HEK293T (cell line): ENCODE results near the gene SVIL.
"Not testable (repeated sequence)": the region's sequence is repeated elsewhere in the genome, so short reads cannot be mapped to it uniquely, and the experiment has no call there.

Experiments used
- CTCF ChIA-PET: fragments of 350-600 bp; formaldehyde crosslinking; extraction: SDS; loops from one replicate; lab custom pipeline; 2021; ENCODE audit warnings: antibody characterized with exemption, inconsistent platforms; lab: Yijun Ruan, JAX
- POLR2A ChIA-PET: fragments of 350-600 bp; formaldehyde crosslinking; extraction: SDS; loops from one replicate; lab custom pipeline; 2020; ENCODE audit warnings: antibody characterized with exemption, inconsistent platforms; lab: Yijun Ruan, JAX
- DNase-seq: peaks from one replicate; pipeline ENCODE4 v3.0.0; 2012; ENCODE audit warnings: mixed read lengths; ENCODE audit errors: extremely low spot score
- ARNT ChIP-seq: fragments of 450-650 bp; IDR thresholded peaks from 2 replicates; pipeline ENCODE4 v1.6.1; 2017; ENCODE audit warnings: mild to moderate bottlenecking
- BHLHE40 ChIP-seq: fragments of 450-650 bp; IDR thresholded peaks from 2 replicates; pipeline ENCODE4 v1.6.1; 2016; ENCODE audit warnings: mild to moderate bottlenecking, moderate library complexity, borderline replicate concordance
- CTBP1 ChIP-seq: fragments of 450-650 bp; IDR thresholded peaks from 2 replicates; pipeline ENCODE4 v1.6.1; 2016; ENCODE audit warnings: borderline replicate concordance
- ELF4 ChIP-seq: fragments of 450-650 bp; IDR thresholded peaks from 2 replicates; pipeline ENCODE4 v1.6.1; 2017; ENCODE audit warnings: antibody characterized with exemption
- FOXA1 ChIP-seq: fragments of 450-650 bp; IDR thresholded peaks from 2 replicates; pipeline ENCODE4 v1.6.1; 2016; ENCODE audit warnings: mild to moderate bottlenecking
- FOXK2 ChIP-seq: fragments of 450-650 bp; IDR thresholded peaks from 2 replicates; pipeline ENCODE4 v1.6.1; 2016; ENCODE audit warnings: mild to moderate bottlenecking
- FOXM1 ChIP-seq: fragments of 450-650 bp; IDR thresholded peaks from 2 replicates; pipeline ENCODE4 v1.6.1; 2017; ENCODE audit warnings: mild to moderate bottlenecking, borderline replicate concordance
- HDGF ChIP-seq: fragments of 450-650 bp; IDR thresholded peaks from 2 replicates; pipeline ENCODE4 v1.6.1; 2017; ENCODE audit warnings: antibody characterized with exemption, borderline replicate concordance
- L3MBTL2 ChIP-seq: fragments of 450-650 bp; conservative IDR thresholded peaks from 2 replicates; pipeline ENCODE4 v1.6.1; 2016; ENCODE audit warnings: mild to moderate bottlenecking
- LEF1 ChIP-seq: fragments of 450-650 bp; IDR thresholded peaks from 2 replicates; pipeline ENCODE4 v1.6.1; 2017; ENCODE audit warnings: mild to moderate bottlenecking, borderline replicate concordance
- NFRKB ChIP-seq: fragments of 450-650 bp; IDR thresholded peaks from 2 replicates; pipeline ENCODE4 v1.6.1; 2016; ENCODE audit warnings: mild to moderate bottlenecking, moderate library complexity
- SP1 ChIP-seq: fragments of 450-650 bp; IDR thresholded peaks from 2 replicates; pipeline ENCODE4 v1.6.1; 2017
- SUZ12 ChIP-seq: fragments of 450-650 bp; IDR thresholded peaks from 2 replicates; pipeline ENCODE4 v1.6.1; 2016; ENCODE audit warnings: mild to moderate bottlenecking
- ZNF384 ChIP-seq: fragments of 450-650 bp; IDR thresholded peaks from 2 replicates; pipeline ENCODE4 v1.6.1; 2016
- TF ChIP-seq, protein P1 (sequence below): fragments of 450-650 bp; IDR thresholded peaks from 2 replicates; pipeline ENCODE4 v1.6.1; 2016

Gene SVIL

DNA sequence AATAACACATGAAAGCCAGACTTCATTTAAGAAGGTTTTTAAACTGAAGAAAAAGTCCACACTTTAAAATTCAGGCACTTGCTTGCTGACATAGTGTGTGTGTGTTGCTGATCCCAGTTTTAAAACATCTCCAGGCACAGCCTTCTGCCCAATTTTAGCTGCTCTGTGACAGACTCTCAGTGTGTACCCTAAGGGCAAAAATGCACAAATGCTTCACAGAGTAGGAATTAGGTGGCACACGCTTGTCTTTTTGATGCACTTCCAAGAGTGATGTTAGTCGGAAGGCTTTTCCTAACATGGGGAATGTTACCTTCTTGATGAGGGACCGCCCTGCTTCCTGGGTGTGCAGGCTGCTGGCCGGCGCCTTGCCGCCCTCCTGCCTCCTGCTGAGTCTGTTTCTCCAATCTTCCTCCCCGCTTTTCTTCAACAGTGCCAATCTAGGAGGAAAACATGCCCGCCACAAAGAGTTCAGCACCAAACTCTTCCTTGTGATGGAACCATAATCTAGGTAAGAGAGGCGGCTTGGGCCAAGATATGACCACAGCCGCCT, 122.3 kb downstream of the SVIL start:
- POLR2A ChIA-PET, result no interaction called here
- TF ChIP-seq LEF1 (no peak), FOXM1 (no peak), BHLHE40 (no peak), ARNT (no peak), FOXK2 (no peak), SUZ12 (no peak), HDGF (no peak), SP1 (no peak), ELF4 (no peak), NFRKB (no peak), CTBP1 (no peak), FOXA1 (no peak)
- no peak for DNase-seq
- CTCF ChIA-PET, result interaction anchor here (0.5 to 1.5 kb wide), 7 partner anchors 13 to 1094 kb away, joined by 3 to 5 read pairs (median 3); no protein-coding TSS in a partner anchor

DNA sequence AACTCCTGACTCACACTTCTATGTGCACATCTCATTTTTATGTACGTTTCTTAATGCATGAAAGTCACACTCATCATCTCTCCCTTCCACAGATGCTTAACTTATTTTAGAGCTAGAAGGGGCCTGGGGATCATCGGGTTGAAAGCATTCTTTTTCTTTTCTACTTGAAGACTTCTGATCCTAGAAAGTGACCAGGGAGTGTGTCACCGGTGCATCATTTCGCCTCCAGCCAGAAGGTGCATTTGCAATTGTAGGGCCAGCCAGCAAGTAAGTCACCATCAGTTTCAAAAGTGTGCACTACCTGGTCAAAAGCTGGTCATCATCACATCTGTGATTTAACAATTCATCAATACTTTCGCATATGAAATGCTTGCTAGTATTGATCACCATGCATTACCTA, 123.0 kb downstream of the SVIL start:
- DNase-seq, POLR2A ChIA-PET: not testable (repeated sequence)
- CTCF ChIA-PET, result interaction anchor here (0.5 kb wide), 1 partner anchor 729 kb away, joined by 3 read pairs; no protein-coding TSS in a partner anchor

DNA sequence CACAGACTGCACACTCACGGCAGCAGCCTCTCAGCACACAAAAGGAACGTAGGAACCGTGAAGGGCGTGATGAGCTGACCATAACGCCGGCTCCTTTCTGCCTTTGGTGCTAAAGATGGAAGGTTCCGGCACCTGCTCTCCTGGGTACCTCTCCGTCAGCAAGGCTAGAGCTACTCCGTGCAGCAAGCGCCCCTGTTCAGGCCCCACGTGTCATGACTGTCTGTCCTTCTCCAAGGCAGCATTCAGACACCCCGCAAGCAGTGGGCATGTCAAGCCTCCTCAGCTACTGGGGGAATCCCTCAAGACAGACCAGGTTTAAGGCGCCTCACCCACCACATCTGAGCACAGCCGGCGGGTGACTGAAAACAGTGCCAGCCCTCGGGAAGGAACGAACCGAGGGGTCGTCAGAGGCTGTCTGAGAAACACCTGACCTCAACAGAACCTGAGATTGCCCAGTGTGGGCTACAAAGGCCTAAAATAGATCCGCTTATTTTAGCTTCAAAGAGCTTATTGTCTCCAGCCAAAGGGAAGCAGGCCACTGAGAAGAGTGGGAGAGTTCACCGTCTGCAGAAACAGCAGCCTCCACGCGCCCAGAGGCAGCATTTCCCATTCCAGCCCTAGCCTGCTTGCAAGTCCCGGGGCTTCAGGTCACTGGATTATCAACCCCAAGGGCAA, 124.2 kb downstream of the SVIL start:
- CTCF ChIA-PET, POLR2A ChIA-PET, DNase-seq: not testable (repeated sequence)

DNA sequence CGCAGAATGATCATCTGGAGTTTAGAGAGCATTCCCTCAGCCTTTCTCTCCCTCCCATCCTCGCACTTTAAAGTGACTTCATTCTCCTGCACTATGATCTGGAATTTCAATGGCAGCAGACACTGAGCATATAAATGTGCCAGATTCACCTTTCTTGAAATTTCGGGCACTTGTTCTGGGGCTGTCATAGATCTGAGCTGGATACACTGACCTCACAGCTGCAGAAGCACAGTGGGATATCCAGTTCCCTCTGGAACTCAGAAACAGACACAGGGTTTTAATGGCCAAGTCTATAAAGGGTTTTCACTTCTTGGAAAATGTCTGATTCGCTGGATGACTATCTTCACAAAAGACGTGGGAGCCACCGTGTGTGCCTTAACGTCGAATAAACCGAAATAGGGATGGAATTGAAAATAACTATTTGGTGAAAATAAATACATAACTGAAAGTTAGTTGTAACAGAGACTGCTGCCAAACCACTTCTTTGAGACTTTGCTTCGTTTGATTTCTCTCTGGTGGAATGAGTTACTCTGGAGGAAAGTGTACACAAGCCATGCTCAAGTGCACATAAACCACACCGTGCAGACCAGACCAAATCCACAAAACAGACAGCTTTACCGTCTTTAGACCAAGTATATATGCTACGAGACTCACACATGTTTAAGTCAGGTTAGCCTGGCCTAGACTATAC, 126.1 kb downstream of the SVIL start:
- ChIA-PET POLR2A (no interaction called here), CTCF (interaction anchor here (1.2 kb wide), 1 partner anchor 27 kb away, joined by 3 read pairs; no protein-coding TSS in a partner anchor)
- TF ChIP-seq LEF1, result no peak
- TF ChIP-seq BHLHE40, result no peak
- no peak for TF ChIP-seq L3MBTL2
- TF ChIP-seq ZNF384, result no peak
- TF ChIP-seq CTBP1, result no peak
- TF ChIP-seq ELF4, result no peak
- TF ChIP-seq NFRKB, result no peak
- no peak for TF ChIP-seq FOXM1
- TF ChIP-seq, protein P1, sequence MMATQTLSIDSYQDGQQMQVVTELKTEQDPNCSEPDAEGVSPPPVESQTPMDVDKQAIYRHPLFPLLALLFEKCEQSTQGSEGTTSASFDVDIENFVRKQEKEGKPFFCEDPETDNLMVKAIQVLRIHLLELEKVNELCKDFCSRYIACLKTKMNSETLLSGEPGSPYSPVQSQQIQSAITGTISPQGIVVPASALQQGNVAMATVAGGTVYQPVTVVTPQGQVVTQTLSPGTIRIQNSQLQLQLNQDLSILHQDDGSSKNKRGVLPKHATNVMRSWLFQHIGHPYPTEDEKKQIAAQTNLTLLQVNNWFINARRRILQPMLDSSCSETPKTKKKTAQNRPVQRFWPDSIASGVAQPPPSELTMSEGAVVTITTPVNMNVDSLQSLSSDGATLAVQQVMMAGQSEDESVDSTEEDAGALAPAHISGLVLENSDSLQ, result no peak
- TF ChIP-seq SUZ12, result no peak
- no peak for TF ChIP-seq FOXA1
- no peak for DNase-seq

DNA sequence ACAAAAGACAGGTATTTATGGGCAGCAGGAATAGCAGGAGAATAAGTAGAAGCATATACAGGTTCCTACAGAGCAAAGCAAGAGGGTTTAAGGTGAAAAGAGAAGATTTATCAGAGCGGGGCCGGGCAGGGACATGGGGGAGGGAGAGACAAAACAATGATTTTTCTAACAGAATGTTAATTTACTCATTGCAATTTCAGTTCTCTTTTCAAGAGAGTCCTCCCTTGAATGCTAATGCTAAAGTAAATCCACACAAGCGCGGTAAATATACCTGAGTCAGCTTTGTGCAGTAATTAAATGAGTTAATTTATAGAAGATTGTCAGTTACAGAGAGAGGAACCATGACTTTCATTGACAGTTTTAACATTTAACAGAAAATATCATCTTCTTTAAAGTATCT, 127.0 kb downstream of the SVIL start:
- CTCF ChIA-PET, POLR2A ChIA-PET, DNase-seq: not testable (repeated sequence)

DNA sequence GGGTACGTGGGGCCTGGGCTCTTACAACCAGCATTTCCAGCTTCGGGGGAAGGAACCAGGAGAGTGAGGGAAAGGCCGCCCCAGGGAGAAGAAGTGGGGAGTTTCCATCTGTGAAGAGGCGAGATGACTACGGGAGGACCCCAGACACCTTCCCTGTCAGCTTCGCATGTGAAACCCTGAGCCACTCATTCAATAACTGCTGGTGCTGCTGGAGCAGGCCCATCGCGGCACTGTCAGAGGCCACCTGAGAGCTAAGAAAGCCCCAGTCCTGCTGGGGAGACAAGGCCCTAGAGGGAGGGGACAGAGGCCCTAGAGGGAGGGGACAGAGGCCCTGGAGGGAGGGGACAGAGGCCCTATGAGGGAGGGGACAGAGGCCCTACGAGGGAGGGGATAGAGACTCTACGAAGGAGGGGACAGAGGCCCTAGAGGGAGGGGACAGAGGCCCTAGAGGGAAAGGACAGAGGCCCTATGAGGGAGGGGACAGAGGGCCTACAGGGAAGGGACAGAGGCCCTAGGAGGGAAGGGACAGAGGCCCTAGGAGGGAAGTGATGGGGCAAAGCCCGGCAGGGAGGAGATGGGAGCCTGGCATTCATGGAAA, 128.3 kb downstream of the SVIL start:
- DNase-seq, CTCF ChIA-PET, POLR2A ChIA-PET: not testable (repeated sequence)

DNA sequence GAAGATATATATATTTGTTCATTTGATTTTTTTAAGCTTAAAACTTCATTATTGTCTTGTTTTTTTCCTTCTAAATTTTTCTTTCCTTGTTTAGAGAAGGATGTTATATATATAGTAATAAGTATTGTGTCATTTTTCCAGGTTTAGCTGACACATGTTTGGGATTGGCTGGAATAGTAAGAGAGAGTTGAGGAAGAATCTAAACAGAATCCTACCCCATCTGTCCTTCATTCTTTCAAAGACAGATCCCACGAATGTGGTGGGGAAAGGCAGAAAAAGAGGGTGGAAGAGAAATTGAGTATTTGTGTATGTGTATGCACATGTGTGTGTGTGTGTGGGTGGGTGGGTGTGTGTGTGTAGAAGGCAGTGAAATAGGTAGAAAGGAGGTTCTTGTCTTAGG, 132.4 kb downstream of the SVIL start:
- no peak for DNase-seq
- POLR2A ChIA-PET, result no interaction called here
- CTCF ChIA-PET, result interaction anchor here (1.2 kb wide), 1 partner anchor 33 kb away, joined by 5 read pairs; no protein-coding TSS in a partner anchor
- TF ChIP-seq LEF1 (no peak), ELF4 (no peak), FOXK2 (no peak), SP1 (no peak), BHLHE40 (no peak), L3MBTL2 (no peak), HDGF (no peak), NFRKB (no peak), CTBP1 (no peak), FOXA1 (no peak), SUZ12 (no peak)
- TF ChIP-seq, protein P1, result no peak
